ENCODE results near the gene TMEM167A. TPM values are rescaled to one million over a fixed set of nuclear protein-coding genes. Genes with fewer than 3 reads are reported as not detected.

The TMEM167A gene
- total RNA-seq, 1 experiment from 2014 or later: 139 TPM

- H2BK12ac ChIP-seq (ENCODE audit: insufficient read length, low read depth, low read length): no peak overlapping the region
- H2AFZ ChIP-seq (ENCODE audit: low read length): no peak overlapping the region
- no peaks in the 10 kb centered on the region for H4K20me1 ChIP-seq (ENCODE audit: control insufficient read depth, insufficient read depth, insufficient read length)
- no peaks in the 10 kb centered on the region for H3K23me2 ChIP-seq (ENCODE audit: insufficient read length, low read depth, low read length, poor library complexity, severe bottlenecking)
- Mint-ChIP-seq H3K27ac (no peak overlapping the region; a peak in 1 of 7 replicates), H3K4me3 (no peak overlapping the region), H3K27me3 (ENCODE audit: low read depth) (no peaks in the 10 kb centered on the region), H3K9me3 (no peaks in the 10 kb centered on the region), H3K4me1 (no peaks in the 10 kb centered on the region), H3K36me3 (ENCODE audit: insufficient read depth in 1 of 3, low read depth in 3 of 3) (peaks cover 17 to 61% (median 52%) of the 10 kb centered on the region in 3 experiments; a peak in 6 of 7 replicates)
- TF ChIP-seq CTCF (conservative IDR thresholded peaks at IDR 0.05): no peak
- H4K5ac ChIP-seq (ENCODE audit: insufficient read length, low read depth, low read length): no peak overlapping the region
- no peak overlapping the region for H2BK120ac ChIP-seq (ENCODE audit: low read depth, low read length, poor library complexity, severe bottlenecking)
- H3K79me1 ChIP-seq (ENCODE audit: insufficient read depth, low read depth, low read length, poor library complexity, severe bottlenecking): peaks cover 4% of the 10 kb centered on the region
- H2BK5ac ChIP-seq (ENCODE audit: insufficient read length, low read length): no peak overlapping the region
- H4K91ac ChIP-seq (ENCODE audit: insufficient read length, low read depth, low read length): no peak overlapping the region
- WGBS (ENCODE audit: extremely low coverage, insufficient read length, low lambda C conversion rate): no CpG with 5 or more reads among the region's 2 CpGs
- H3K56ac ChIP-seq (ENCODE audit: insufficient read length, low read depth, low read length): no peak overlapping the region
- no peak overlapping the region for H3K14ac ChIP-seq (ENCODE audit: insufficient read depth, low read length)
- no peak overlapping the region for H3K4ac ChIP-seq (ENCODE audit: low read depth, low read length)
- H3K18ac ChIP-seq (ENCODE audit: insufficient read length, low read depth, low read length): no peak overlapping the region
- H3K9ac ChIP-seq (ENCODE audit: extremely low read depth, insufficient read length, low read length): no peak overlapping the region
- no peak overlapping the region for H4K8ac ChIP-seq (replicated peaks; ENCODE audit: insufficient read length, low read depth, low read length)
- H3T11ph ChIP-seq (ENCODE audit: low read length): no peak overlapping the region
- DNase-seq: no peak
- no peak overlapping the region for H2AK5ac ChIP-seq (ENCODE audit: insufficient read length, low read length)
- H2BK15ac ChIP-seq (ENCODE audit: low read depth, low read length): no peak overlapping the region
- no peak overlapping the region for H3K4me2 ChIP-seq (ENCODE audit: insufficient read depth, insufficient read length, low read length)
- H3K4me1 ChIP-seq (ENCODE audit: insufficient read depth, low read length): no peaks in the 10 kb centered on the region
- H3K23ac ChIP-seq (ENCODE audit: insufficient read length, low read depth, low read length): no peak overlapping the region
- H3K9me3 ChIP-seq (ENCODE audit: control insufficient read depth, low read depth, low read length): no peaks in the 10 kb centered on the region
- no peak overlapping the region for H3K27ac ChIP-seq (ENCODE audit: insufficient read length, low read depth, low read length)
- peaks cover 3% of the 10 kb centered on the region; the same call in 1 of the 2 replicates for H3K79me2 ChIP-seq (ENCODE audit: insufficient read depth, low read length)
- no peaks in the 10 kb centered on the region for H3K27me3 ChIP-seq (ENCODE audit: insufficient read depth, low read length)
- no peak overlapping the region for H2BK20ac ChIP-seq (ENCODE audit: low read depth, low read length, poor library complexity, severe bottlenecking)
Observed at GRCh38 chr5:83059341-83059740, 17.9 kb downstream of the TMEM167A start.
